Memory B cell (primary cell): ENCODE data around the gene MDN1.

Experiments used
- ATAC-seq: fragments of 150-1000 bp; cut with Tn5 transposase; 2 replicates; pipeline ENCODE4 v1.10.0; 2021; ENCODE audit warnings: low read depth, mild to moderate bottlenecking, moderate library complexity
- DNase-seq, 2 donors: peaks; one replicate each; pipeline ENCODE4 v3.0.0; 2022; ENCODE audit warnings: low spot score in 2 of 2
- H3K27ac Mint-ChIP-seq: one replicate; pipeline ENCODE4 v1.8.0; 2022; ENCODE audit warnings: mild to moderate bottlenecking, moderate library complexity, mixed read lengths
- H3K27me3 Mint-ChIP-seq: one replicate; pipeline ENCODE4 v1.8.0; 2022; ENCODE audit warnings: mixed read lengths
- H3K36me3 Mint-ChIP-seq: one replicate; pipeline ENCODE4 v1.8.0; 2022; ENCODE audit warnings: mild to moderate bottlenecking, mixed read lengths
- H3K4me1 Mint-ChIP-seq: one replicate; pipeline ENCODE4 v1.8.0; 2022; ENCODE audit warnings: mixed read lengths
- H3K4me3 Mint-ChIP-seq: one replicate; pipeline ENCODE4 v1.8.0; 2022; ENCODE audit warnings: mild to moderate bottlenecking, moderate library complexity, mixed read lengths
- H3K9me3 Mint-ChIP-seq: one replicate; pipeline ENCODE4 v1.8.0; 2022; ENCODE audit warnings: mixed read lengths

Gene MDN1

GRCh38 chr6:89619567-89619966 is 200.0 kb downstream of the MDN1 start:
- Mint-ChIP-seq H3K9me3 (no peaks in the 10 kb centered on the region), H3K27ac (no peak overlapping the region), H3K27me3 (no peaks in the 10 kb centered on the region), H3K4me3 (no peak overlapping the region), H3K36me3 (peaks cover 9% of the 10 kb centered on the region), H3K4me1 (peaks cover 6% of the 10 kb centered on the region)
- ATAC-seq (no peak), DNase-seq (no peak)

- DNase-seq = no peak
- ATAC-seq = no peak
- no peak overlapping the region for H3K4me3 Mint-ChIP-seq
- H3K27ac Mint-ChIP-seq = no peak overlapping the region
- H3K4me1 Mint-ChIP-seq = no peaks in the 10 kb centered on the region
- H3K36me3 Mint-ChIP-seq = peaks cover 4% of the 10 kb centered on the region
- no peaks in the 10 kb centered on the region for H3K27me3 Mint-ChIP-seq
- no peaks in the 10 kb centered on the region for H3K9me3 Mint-ChIP-seq
Measured at GRCh38 chr6:89618026-89618425, 201.6 kb downstream of the MDN1 start.

GRCh38 chr6:89616531-89616930 is 203.1 kb downstream of the MDN1 start:
- H3K9me3 Mint-ChIP-seq = no peaks in the 10 kb centered on the region
- H3K4me3 Mint-ChIP-seq = no peak overlapping the region
- ATAC-seq (no peak), DNase-seq (no peak)
- no peak overlapping the region for H3K27ac Mint-ChIP-seq
- H3K27me3 Mint-ChIP-seq = no peaks in the 10 kb centered on the region
- peaks cover 4% of the 10 kb centered on the region for H3K36me3 Mint-ChIP-seq
- H3K4me1 Mint-ChIP-seq = no peaks in the 10 kb centered on the region

DNA sequence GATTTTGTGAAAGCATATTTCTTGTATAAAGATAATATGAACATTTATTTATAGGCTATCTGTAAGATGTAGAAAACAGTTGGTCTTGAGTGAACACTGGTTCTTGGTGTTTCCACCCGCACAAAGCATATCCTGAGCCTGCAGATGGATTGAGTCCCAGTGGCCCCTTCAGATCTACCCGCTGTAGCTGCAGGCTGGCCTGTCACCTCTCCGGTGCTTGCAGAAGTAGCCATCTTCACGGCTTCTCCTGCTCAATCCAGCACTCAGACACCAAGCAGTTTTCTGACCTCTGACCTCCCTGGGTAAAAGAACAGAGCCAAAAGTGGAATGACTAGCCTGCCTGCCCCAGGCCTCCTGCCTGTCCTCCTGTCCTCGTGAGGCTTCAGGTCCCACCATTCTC is 203.7 kb downstream of the MDN1 start:
- DNase-seq (no peak), ATAC-seq (no peak)
- no peaks in the 10 kb centered on the region for H3K27me3 Mint-ChIP-seq
- H3K9me3 Mint-ChIP-seq = no peaks in the 10 kb centered on the region
- no peak overlapping the region for H3K4me3 Mint-ChIP-seq
- H3K27ac Mint-ChIP-seq = no peak overlapping the region
- no peaks in the 10 kb centered on the region for H3K4me1 Mint-ChIP-seq
- peaks cover 4% of the 10 kb centered on the region for H3K36me3 Mint-ChIP-seq

DNA sequence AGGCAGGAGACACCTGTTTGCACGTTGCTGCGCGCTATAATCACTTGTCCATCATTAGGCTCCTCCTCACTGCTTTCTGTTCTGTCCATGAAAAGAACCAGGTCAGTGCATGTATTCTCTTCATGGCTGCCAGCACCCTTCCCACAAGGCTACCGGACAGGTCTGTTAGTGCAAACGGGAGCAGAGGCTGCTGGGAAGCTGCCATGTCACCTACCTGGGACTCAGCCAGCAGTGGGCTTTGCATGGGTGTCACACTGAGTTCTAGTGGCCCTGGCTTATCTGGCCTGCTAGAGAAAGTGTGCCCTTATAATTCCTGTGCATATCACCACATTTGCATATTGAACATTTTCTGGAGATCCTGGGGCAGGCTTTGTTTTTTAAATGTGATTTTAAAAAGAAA is 205.8 kb downstream of the MDN1 start:
- Mint-ChIP-seq H3K4me1 (no peaks in the 10 kb centered on the region), H3K9me3 (no peaks in the 10 kb centered on the region), H3K4me3 (no peak overlapping the region), H3K27ac (no peak overlapping the region), H3K27me3 (no peaks in the 10 kb centered on the region), H3K36me3 (peaks cover 4% of the 10 kb centered on the region)
- no peak for DNase-seq
- ATAC-seq = no peak

DNA sequence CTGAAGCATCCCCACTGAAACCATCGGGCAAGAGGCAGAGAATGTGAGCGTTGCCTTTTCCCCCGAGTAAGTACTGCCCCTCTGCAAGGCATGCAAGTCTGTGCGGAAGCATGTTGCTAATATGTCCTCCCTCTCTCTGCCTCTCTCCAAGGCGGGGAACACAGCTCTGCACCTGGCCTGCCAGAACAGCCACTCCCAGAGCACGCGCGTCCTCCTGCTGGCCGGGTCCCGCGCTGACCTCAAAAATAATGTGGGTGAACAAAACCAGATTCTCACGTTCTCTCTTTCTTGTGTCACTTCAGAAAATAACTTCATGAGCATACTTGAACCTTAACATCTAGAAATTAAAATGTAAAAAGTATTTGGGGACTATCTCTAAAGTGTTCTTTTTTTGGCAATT is 207.5 kb downstream of the MDN1 start:
- ATAC-seq = no peak
- Mint-ChIP-seq H3K4me1 (no peaks in the 10 kb centered on the region), H3K27me3 (no peaks in the 10 kb centered on the region), H3K27ac (no peak overlapping the region), H3K4me3 (no peak overlapping the region), H3K9me3 (no peaks in the 10 kb centered on the region), H3K36me3 (no peaks in the 10 kb centered on the region)
- DNase-seq = no peak

DNA sequence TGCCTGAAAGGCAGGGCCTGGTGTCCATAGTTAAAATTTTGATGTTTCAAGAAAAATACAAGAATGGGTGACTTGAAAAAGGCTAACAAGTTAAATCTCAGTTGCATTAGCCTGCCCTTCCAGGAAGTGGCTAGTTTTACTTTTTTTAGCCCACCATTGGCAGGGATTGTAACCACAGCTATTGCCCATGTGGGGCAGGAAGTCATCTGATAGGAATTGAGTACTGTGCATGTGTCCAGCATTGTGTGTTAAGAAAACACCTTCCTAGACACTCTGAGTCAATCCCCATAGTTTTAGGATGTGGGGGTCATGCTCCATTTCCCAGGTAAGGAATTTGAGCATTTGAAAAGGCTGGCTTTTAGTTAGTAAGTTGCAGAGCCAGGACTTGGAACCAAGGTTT is 207.9 kb downstream of the MDN1 start:
- Mint-ChIP-seq H3K36me3 (no peaks in the 10 kb centered on the region), H3K27ac (no peak overlapping the region), H3K9me3 (no peaks in the 10 kb centered on the region)

GRCh38 chr6:89610149-89610642 is 209.4 kb downstream of the MDN1 start:
- no peak overlapping the region for H3K27ac Mint-ChIP-seq
- H3K4me1 Mint-ChIP-seq = no peaks in the 10 kb centered on the region
- H3K36me3 Mint-ChIP-seq = no peaks in the 10 kb centered on the region
- H3K9me3 Mint-ChIP-seq = no peaks in the 10 kb centered on the region
- H3K4me3 Mint-ChIP-seq = no peak overlapping the region
- DNase-seq = peak; percentile 70 to 75
- no peaks in the 10 kb centered on the region for H3K27me3 Mint-ChIP-seq
- ATAC-seq = peak; percentile 88

More for the DNA sequence above, 207.9 kb downstream of the MDN1 start:
- ATAC-seq (no peak), DNase-seq (no peak)
- Mint-ChIP-seq H3K4me1 (no peaks in the 10 kb centered on the region), H3K27me3 (no peaks in the 10 kb centered on the region), H3K4me3 (no peak overlapping the region)

DNA sequence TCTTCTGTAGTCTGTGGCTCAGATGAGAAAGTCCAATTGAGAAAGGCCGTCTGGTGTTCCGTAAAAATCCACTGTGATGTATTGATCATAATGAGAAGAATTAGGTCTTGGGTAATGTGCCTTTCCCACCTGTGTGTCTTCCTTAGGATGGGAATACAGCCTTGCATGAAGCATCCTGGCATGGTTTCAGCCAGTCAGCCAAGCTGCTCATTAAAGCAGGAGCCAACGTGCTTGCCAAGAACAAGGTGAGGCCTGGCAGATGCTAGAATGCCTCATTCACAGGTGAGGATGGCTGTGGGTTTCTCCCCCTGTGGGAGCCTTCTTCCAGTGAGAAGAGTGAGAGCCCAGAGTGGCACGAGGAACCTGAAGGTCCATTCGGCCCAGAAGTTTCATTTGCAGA is 213.7 kb downstream of the MDN1 start:
- Mint-ChIP-seq H3K4me1 (no peaks in the 10 kb centered on the region), H3K9me3 (no peaks in the 10 kb centered on the region), H3K27ac (no peak overlapping the region), H3K27me3 (no peaks in the 10 kb centered on the region), H3K36me3 (no peaks in the 10 kb centered on the region), H3K4me3 (no peak overlapping the region)
- ATAC-seq = no peak
- no peak for DNase-seq

GRCh38 chr6:89604653-89605052 is 214.9 kb downstream of the MDN1 start:
- H3K4me3 Mint-ChIP-seq = no peak overlapping the region
- DNase-seq (no peak), ATAC-seq (no peak)
- H3K27ac Mint-ChIP-seq = no peak overlapping the region
- no peaks in the 10 kb centered on the region for H3K27me3 Mint-ChIP-seq
- no peaks in the 10 kb centered on the region for H3K9me3 Mint-ChIP-seq
- H3K4me1 Mint-ChIP-seq = no peaks in the 10 kb centered on the region
- no peaks in the 10 kb centered on the region for H3K36me3 Mint-ChIP-seq

GRCh38 chr6:89602166-89602565 is 217.4 kb downstream of the MDN1 start:
- peaks cover 1% of the 10 kb centered on the region for H3K9me3 Mint-ChIP-seq
- H3K4me3 Mint-ChIP-seq = no peak overlapping the region
- peaks cover 7% of the 10 kb centered on the region for H3K4me1 Mint-ChIP-seq
- no peak overlapping the region for H3K27ac Mint-ChIP-seq
- H3K36me3 Mint-ChIP-seq = peaks cover 2% of the 10 kb centered on the region
- ATAC-seq (no peak), DNase-seq (no peak)
- no peaks in the 10 kb centered on the region for H3K27me3 Mint-ChIP-seq

DNA sequence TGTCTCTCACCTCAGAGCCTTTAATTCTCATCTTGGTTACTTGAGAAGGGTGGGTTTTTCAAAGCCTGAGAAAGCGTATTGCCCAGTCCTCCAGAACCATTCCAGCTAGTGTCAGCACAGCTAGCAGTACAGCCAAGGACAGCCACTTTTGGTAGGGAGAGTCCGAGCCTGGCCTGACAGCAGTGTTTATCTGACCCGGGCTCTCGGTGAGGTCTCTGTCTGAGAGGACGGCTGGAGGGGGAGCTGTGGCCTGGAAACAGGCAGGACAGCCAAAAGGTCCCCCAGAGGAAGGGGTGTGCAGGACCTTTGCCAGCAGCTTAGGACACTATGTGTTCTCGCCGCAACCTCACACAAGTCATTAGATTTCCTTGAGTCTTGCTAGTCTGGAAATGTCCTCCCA is 219.9 kb downstream of the MDN1 start:
- ATAC-seq (no peak), DNase-seq (no peak)
- no peaks in the 10 kb centered on the region for H3K27me3 Mint-ChIP-seq
- H3K4me3 Mint-ChIP-seq = no peak overlapping the region
- no peak overlapping the region for H3K27ac Mint-ChIP-seq
- peaks cover 20% of the 10 kb centered on the region for H3K4me1 Mint-ChIP-seq
- H3K36me3 Mint-ChIP-seq = peaks cover 3% of the 10 kb centered on the region
- H3K9me3 Mint-ChIP-seq = peaks cover 1% of the 10 kb centered on the region

DNA sequence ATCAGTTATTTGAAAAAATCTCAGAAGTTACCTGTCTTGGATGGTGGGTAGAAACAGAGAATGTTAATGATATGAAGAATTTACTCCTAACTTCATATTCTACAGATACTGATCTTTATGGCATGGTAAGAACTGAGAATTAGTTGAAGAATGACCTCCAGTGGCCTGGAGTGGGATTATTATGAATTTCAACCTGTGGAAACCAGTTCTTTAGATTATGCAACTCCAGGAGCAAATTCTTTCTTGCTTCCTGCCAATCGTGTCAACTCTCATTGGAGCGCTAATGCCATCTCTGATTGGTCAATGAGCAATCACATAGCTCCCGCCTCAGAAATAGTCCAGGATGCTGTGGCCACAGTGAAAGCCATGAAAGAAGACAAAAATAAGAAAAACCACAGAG is 221.6 kb downstream of the MDN1 start:
- Mint-ChIP-seq H3K4me1 (peaks cover 20% of the 10 kb centered on the region), H3K27me3 (no peaks in the 10 kb centered on the region), H3K27ac (no peak overlapping the region), H3K36me3 (peaks cover 3% of the 10 kb centered on the region), H3K9me3 (peaks cover 1% of the 10 kb centered on the region), H3K4me3 (no peak overlapping the region)
- no peak for ATAC-seq
- no peak for DNase-seq

DNA sequence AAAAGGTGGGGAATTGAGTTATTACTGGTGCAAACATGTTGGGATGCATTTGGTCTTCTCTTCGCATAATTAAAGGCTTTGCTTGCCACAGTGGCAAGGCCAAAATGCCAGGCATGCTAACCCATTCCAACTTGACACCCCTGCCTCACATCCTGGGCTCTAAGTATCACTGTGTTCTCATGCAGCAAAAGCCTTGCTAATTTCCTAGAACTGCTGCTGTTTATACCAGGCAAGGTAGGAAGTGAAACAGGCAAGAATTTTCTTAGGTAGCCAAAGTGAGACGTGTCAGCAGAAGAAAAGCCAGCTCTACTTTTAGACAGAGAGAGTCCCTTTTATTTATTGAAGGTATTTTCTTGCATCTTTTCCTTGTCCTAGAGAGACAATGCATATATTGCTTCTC is 222.2 kb downstream of the MDN1 start:
- Mint-ChIP-seq H3K9me3 (peaks cover 1% of the 10 kb centered on the region), H3K27me3 (no peaks in the 10 kb centered on the region), H3K4me1 (peaks cover 20% of the 10 kb centered on the region), H3K27ac (no peak overlapping the region), H3K4me3 (no peak overlapping the region), H3K36me3 (peaks cover 3% of the 10 kb centered on the region)
- DNase-seq = no peak
- ATAC-seq = no peak

- H3K9me3 Mint-ChIP-seq = peaks cover 1% of the 10 kb centered on the region
- DNase-seq = no peak
- H3K27ac Mint-ChIP-seq = peak overlapping the region; percentile 96
- no peak for ATAC-seq
- peaks cover 3% of the 10 kb centered on the region for H3K36me3 Mint-ChIP-seq
- no peaks in the 10 kb centered on the region for H3K27me3 Mint-ChIP-seq
- H3K4me1 Mint-ChIP-seq = peaks cover 20% of the 10 kb centered on the region
- no peak overlapping the region for H3K4me3 Mint-ChIP-seq
Measured at GRCh38 chr6:89596484-89596883, 223.1 kb downstream of the MDN1 start.
